GM12878 (cell line): ENCODE data around the gene FAM186B. TPM values are rescaled to one million over a fixed set of nuclear protein-coding genes. Genes with fewer than 3 reads are reported as not detected.

ENCODE experiments used
- BHLHE40 ChIP-seq, 2 experiments: fragments of 450-650 bp in 1 of 2; IDR thresholded peaks; 2 replicates each; pipeline ENCODE4 v1.6.1; 2011 to 2017; ENCODE audit warnings: low read depth in 2 of 2, borderline replicate concordance in 1 of 2, improper control_type of control experiment in 1 of 2, low read length in 1 of 2, mild to moderate bottlenecking in 1 of 2
- BMI1 ChIP-seq: fragments of 450-650 bp; IDR thresholded peaks from 2 replicates; pipeline ENCODE4 v1.6.1; 2016; ENCODE audit warnings: mild to moderate bottlenecking, moderate library complexity, borderline replicate concordance
- EZH2 ChIP-seq: IDR thresholded peaks from 2 replicates; pipeline ENCODE4 v1.6.1; 2012; ENCODE audit warnings: low read depth, mild to moderate bottlenecking, control low read depth, inconsistent platforms, low read length, borderline replicate concordance; ENCODE audit not compliant: control insufficient read depth
- HCFC1 ChIP-seq: fragments of 150-350 bp; IDR thresholded peaks from 2 replicates; pipeline ENCODE4 v1.6.1; 2014; ENCODE audit warnings: low read length
- IKZF1 ChIP-seq: fragments of 450-650 bp; conservative IDR thresholded peaks from 2 replicates; pipeline ENCODE4 v1.6.1; 2017; ENCODE audit warnings: antibody characterized with exemption, mild to moderate bottlenecking
- SMC3 ChIP-seq: IDR thresholded peaks from 2 replicates; pipeline ENCODE4 v1.6.1; 2011; ENCODE audit warnings: low read length, improper control_type of control experiment, borderline replicate concordance
- YBX1 ChIP-seq: fragments of 450-650 bp; IDR thresholded peaks from 2 replicates; pipeline ENCODE4 v1.6.1; 2016; ENCODE audit warnings: antibody characterized with exemption
- YY1 ChIP-seq: IDR thresholded peaks from 2 replicates; pipeline ENCODE4 v1.6.1; 2011; ENCODE audit warnings: low read depth, mild to moderate bottlenecking, low read length
- ZNF384 ChIP-seq: IDR thresholded peaks from 2 replicates; pipeline ENCODE4 v1.6.1; 2012; ENCODE audit warnings: low read depth, mild to moderate bottlenecking, low read length, improper control_type of control experiment, borderline replicate concordance
- polyA plus RNA-seq, 11 experiments: library from polyadenylated mRNA; depleted of rRNA in 4 of 11; unstranded in 6 of 11; stranded (reverse) in 5 of 11; fragments of >200 nt; fragmentation: Nextera tagmentation in 4 of 11; fragmentation: Illumina TruSeq in 1 of 11; extraction: Ambion mirVana in 4 of 11; extraction: Trizol in 1 of 11; gene quantifications; 1 replicate in 1 of 11; 2 replicates in 10 of 11; pipeline versions ENCODE4 v1.2.1 to v1.2.3, GENCODE V29; 2011 to 2016; ENCODE audit warnings: inconsistent platforms in 2 of 11, missing spikeins in 2 of 11, low read depth in 1 of 11
- small RNA-seq: library from RNA; depleted of rRNA; stranded (forward); fragments of <200 nt; gene quantifications from one replicate; pipeline ENCODE3, GENCODE V24; 2014
- total RNA-seq, 4 experiments: library from RNA; depleted of rRNA in 3 of 4; stranded (reverse); fragments of >200 nt in 3 of 4; fragmentation: Illumina TruSeq in 1 of 4; extraction: Trizol in 1 of 4; gene quantifications; 2 replicates each; pipeline versions ENCODE4 v1.2.1 to v1.2.3, GENCODE V29; 2013 to 2021
- TF ChIP-seq, protein P1 (sequence below): fragments of 450-650 bp; formaldehyde crosslinking; IDR thresholded peaks from 2 replicates; pipeline ENCODE4 v1.4.0; 2022; ENCODE audit warnings: mild to moderate bottlenecking, moderate library complexity

Gene FAM186B
- total and polyA plus RNA-seq, 10 of the 15 experiments (the other 5 are each of a cell fraction or from before 2014, with no cell fraction given), result 0.13 to 0.79 (median 0.51) TPM

DNA sequence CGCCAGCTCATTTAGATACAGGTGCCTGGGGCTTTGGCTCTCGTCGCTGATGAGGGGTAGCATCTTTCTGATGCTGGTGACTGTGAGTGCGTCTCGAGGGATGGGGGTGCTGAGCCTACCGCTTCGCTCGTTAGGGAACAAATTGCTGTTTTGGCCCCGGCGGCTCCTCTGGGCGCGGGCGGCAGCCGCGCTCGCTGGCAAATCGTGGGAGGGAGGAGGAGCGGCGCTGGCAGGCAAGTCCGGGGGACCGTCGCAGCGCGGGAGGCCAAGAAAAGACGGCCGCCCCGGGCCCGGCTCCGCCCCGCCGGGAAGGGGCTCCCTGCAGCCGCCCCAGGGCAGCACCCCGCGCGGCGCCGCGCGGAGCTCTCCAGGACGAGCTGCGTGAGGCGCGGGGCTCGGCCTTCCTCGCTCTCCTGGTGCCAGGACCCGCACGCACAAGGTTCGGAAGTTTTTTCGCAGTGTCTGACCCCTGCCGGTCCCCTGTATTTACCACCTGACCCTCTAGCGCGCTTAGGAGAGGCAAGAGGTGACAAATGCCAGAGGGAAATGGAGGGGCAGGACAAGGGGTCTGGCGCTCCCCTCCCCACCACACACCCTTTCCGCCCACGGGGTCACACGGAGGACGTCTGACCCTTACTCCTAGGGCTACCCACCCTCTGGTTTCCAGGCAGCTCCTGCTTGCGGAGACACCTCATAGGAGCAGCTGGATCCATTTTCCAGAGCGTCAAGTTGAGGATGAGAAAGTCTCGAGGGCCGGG lies 67.5 kb downstream of the FAM186B start (continued):
- no peak for TF ChIP-seq HCFC1
- TF ChIP-seq EZH2, result 0 out of 2 replicates have a peak, but pooled peaks have one; percentile 63
- TF ChIP-seq, protein P1, sequence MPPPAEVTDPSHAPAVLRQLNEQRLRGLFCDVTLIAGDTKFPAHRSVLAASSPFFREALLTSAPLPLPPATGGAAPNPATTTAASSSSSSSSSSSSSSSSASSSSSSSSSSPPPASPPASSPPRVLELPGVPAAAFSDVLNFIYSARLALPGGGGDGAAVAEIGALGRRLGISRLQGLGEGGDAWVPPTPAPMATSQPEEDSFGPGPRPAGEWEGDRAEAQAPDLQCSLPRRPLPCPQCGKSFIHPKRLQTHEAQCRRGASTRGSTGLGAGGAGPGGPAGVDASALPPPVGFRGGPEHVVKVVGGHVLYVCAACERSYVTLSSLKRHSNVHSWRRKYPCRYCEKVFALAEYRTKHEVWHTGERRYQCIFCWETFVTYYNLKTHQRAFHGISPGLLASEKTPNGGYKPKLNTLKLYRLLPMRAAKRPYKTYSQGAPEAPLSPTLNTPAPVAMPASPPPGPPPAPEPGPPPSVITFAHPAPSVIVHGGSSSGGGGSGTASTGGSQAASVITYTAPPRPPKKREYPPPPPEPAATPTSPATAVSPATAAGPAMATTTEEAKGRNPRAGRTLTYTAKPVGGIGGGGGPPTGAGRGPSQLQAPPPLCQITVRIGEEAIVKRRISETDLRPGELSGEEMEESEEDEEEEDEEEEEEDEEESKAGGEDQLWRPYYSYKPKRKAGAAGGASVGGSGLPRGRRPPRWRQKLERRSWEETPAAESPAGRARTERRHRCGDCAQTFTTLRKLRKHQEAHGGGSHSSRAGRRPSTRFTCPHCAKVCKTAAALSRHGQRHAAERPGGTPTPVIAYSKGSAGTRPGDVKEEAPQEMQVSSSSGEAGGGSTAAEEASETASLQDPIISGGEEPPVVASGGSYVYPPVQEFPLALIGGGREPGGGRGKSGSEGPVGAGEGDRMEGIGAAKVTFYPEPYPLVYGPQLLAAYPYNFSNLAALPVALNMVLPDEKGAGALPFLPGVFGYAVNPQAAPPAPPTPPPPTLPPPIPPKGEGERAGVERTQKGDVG (CRISPR knock-in tag), result no peak
- TF ChIP-seq BHLHE40 (IDR thresholded peaks at IDR 0.05; ENCODE audit: borderline replicate concordance in 1 of 2, low read depth in 2 of 2, low read length in 1 of 2), result no peak
- no peak for TF ChIP-seq SMC3
- no peak for TF ChIP-seq ZNF384
- no peak for TF ChIP-seq YY1
- no peak for TF ChIP-seq BMI1
- 0 out of 2 replicates have a peak, but pooled peaks have one; percentile 30 for TF ChIP-seq IKZF1
- TF ChIP-seq YBX1, result no peak

Small RNA genes lying within 50 kb of the gene (small RNA-seq; reads per million reads assigned to genes)
- not detected for gene HIGD1AP9
- not detected for gene POLR2KP1
- gene RNU6-834P, result not detected

Other genes with a start within 250 kb of the FAM186B start
Only the 7 nearest of the 8 such genes appear.
- 0.11 and 0.45 TPM in 2 replicates for gene KCNH3, start 66.6 kb downstream of the FAM186B start, total RNA-seq (2014; rRNA removed)
- 0.05 TPM in 1 of 2 replicates, not detected in the other for gene KCNH3, start 66.6 kb downstream of the FAM186B start, total RNA-seq (2014; rRNA removed; fragmentation: Illumina TruSeq; extraction: Trizol)
- 0.08 and 0.29 TPM in 2 replicates for gene KCNH3, start 66.6 kb downstream of the FAM186B start, total RNA-seq (2021)
- gene KCNH3, start 66.6 kb downstream of the FAM186B start, polyA plus RNA-seq (2011; rRNA removed), result 0.03 TPM in 1 of 2 replicates, not detected in the other
- gene KCNH3, start 66.6 kb downstream of the FAM186B start, polyA plus RNA-seq (2014; fragmentation: Illumina TruSeq; extraction: Trizol), result 0.04 TPM in 1 of 2 replicates, not detected in the other
- not detected for gene KCNH3, start 66.6 kb downstream of the FAM186B start, polyA plus RNA-seq (2014; fragmentation: Nextera tagmentation; extraction: Ambion mirVana)
- gene KCNH3, start 66.6 kb downstream of the FAM186B start, polyA plus RNA-seq (2014; rRNA removed), result 0.26 and 0.49 TPM in 2 replicates
- gene KCNH3, start 66.6 kb downstream of the FAM186B start, polyA plus RNA-seq (2016; fragmentation: Nextera tagmentation; extraction: Ambion mirVana), result not detected
- gene MCRS1, start 37.5 kb downstream of the FAM186B start, total RNA-seq (2014; rRNA removed), result 59.2 and 62.7 TPM in 2 replicates
- 45.3 and 49.5 TPM in 2 replicates for gene MCRS1, start 37.5 kb downstream of the FAM186B start, total RNA-seq (2014; rRNA removed; fragmentation: Illumina TruSeq; extraction: Trizol)
- 63.0 and 67.9 TPM in 2 replicates for gene MCRS1, start 37.5 kb downstream of the FAM186B start, total RNA-seq (2021)
- gene MCRS1, start 37.5 kb downstream of the FAM186B start, polyA plus RNA-seq (2011; rRNA removed), result 26.1 and 44.8 TPM in 2 replicates
- 17.2 and 46.9 TPM in 2 replicates for gene MCRS1, start 37.5 kb downstream of the FAM186B start, polyA plus RNA-seq (2014; fragmentation: Illumina TruSeq; extraction: Trizol)
- gene MCRS1, start 37.5 kb downstream of the FAM186B start, polyA plus RNA-seq (2014; fragmentation: Nextera tagmentation; extraction: Ambion mirVana), result 10 to 100 TPM; 34.3 to 52.4 TPM
- gene MCRS1, start 37.5 kb downstream of the FAM186B start, polyA plus RNA-seq (2014; rRNA removed), result 76.7 and 78.4 TPM in 2 replicates
- 10 to 100 TPM; 75.2 to 82.8 TPM for gene MCRS1, start 37.5 kb downstream of the FAM186B start, polyA plus RNA-seq (2016; fragmentation: Nextera tagmentation; extraction: Ambion mirVana)
- gene PRPF40B, start 17.9 kb upstream of the FAM186B start, total RNA-seq (2014; rRNA removed), result 7.2 and 7.7 TPM in 2 replicates
- gene PRPF40B, start 17.9 kb upstream of the FAM186B start, total RNA-seq (2014; rRNA removed; fragmentation: Illumina TruSeq; extraction: Trizol), result 6.9 and 7.1 TPM in 2 replicates
- 12.9 and 13.2 TPM in 2 replicates for gene PRPF40B, start 17.9 kb upstream of the FAM186B start, total RNA-seq (2021)
- gene PRPF40B, start 17.9 kb upstream of the FAM186B start, polyA plus RNA-seq (2011; rRNA removed), result 3.2 and 6.1 TPM in 2 replicates
- 3.2 and 6.7 TPM in 2 replicates for gene PRPF40B, start 17.9 kb upstream of the FAM186B start, polyA plus RNA-seq (2014; fragmentation: Illumina TruSeq; extraction: Trizol)
- gene PRPF40B, start 17.9 kb upstream of the FAM186B start, polyA plus RNA-seq (2014; fragmentation: Nextera tagmentation; extraction: Ambion mirVana), result 1 to 10 TPM in 1 of 2 experiments, under 1 TPM in 1; 0.31 to 1.2 TPM
- 8.5 and 11.0 TPM in 2 replicates for gene PRPF40B, start 17.9 kb upstream of the FAM186B start, polyA plus RNA-seq (2014; rRNA removed)
- gene PRPF40B, start 17.9 kb upstream of the FAM186B start, polyA plus RNA-seq (2016; fragmentation: Nextera tagmentation; extraction: Ambion mirVana), result 10 to 100 TPM; 16.3 to 17.9 TPM
- gene FMNL3, start 101.8 kb upstream of the FAM186B start, total RNA-seq (2014; rRNA removed), result 44.1 and 46.8 TPM in 2 replicates
- 29.1 and 29.2 TPM in 2 replicates for gene FMNL3, start 101.8 kb upstream of the FAM186B start, total RNA-seq (2014; rRNA removed; fragmentation: Illumina TruSeq; extraction: Trizol)
- 60.5 and 64.9 TPM in 2 replicates for gene FMNL3, start 101.8 kb upstream of the FAM186B start, total RNA-seq (2021)
- 40.6 and 47.6 TPM in 2 replicates for gene FMNL3, start 101.8 kb upstream of the FAM186B start, polyA plus RNA-seq (2011; rRNA removed)
- 35.3 and 40.6 TPM in 2 replicates for gene FMNL3, start 101.8 kb upstream of the FAM186B start, polyA plus RNA-seq (2014; fragmentation: Illumina TruSeq; extraction: Trizol)
- 1 to 10 TPM; 3.0 to 5.3 TPM for gene FMNL3, start 101.8 kb upstream of the FAM186B start, polyA plus RNA-seq (2014; fragmentation: Nextera tagmentation; extraction: Ambion mirVana)
- gene FMNL3, start 101.8 kb upstream of the FAM186B start, polyA plus RNA-seq (2014; rRNA removed), result 32.6 and 35.0 TPM in 2 replicates
- gene FMNL3, start 101.8 kb upstream of the FAM186B start, polyA plus RNA-seq (2016; fragmentation: Nextera tagmentation; extraction: Ambion mirVana), result 10 to 100 TPM; 15.1 to 15.7 TPM
- gene TMBIM6, start 135.9 kb upstream of the FAM186B start, total RNA-seq (2014; rRNA removed), result 231 and 268 TPM in 2 replicates
- 221 and 224 TPM in 2 replicates for gene TMBIM6, start 135.9 kb upstream of the FAM186B start, total RNA-seq (2014; rRNA removed; fragmentation: Illumina TruSeq; extraction: Trizol)
- 302 and 306 TPM in 2 replicates for gene TMBIM6, start 135.9 kb upstream of the FAM186B start, total RNA-seq (2021)
- 505 and 603 TPM in 2 replicates for gene TMBIM6, start 135.9 kb upstream of the FAM186B start, polyA plus RNA-seq (2011; rRNA removed)
- 308 and 371 TPM in 2 replicates for gene TMBIM6, start 135.9 kb upstream of the FAM186B start, polyA plus RNA-seq (2014; fragmentation: Illumina TruSeq; extraction: Trizol)
- 1,000 to 10,000 TPM in 1 of 2 experiments, 100 to 1,000 TPM in 1; 853 to 1,192 TPM for gene TMBIM6, start 135.9 kb upstream of the FAM186B start, polyA plus RNA-seq (2014; fragmentation: Nextera tagmentation; extraction: Ambion mirVana)
- 220 and 242 TPM in 2 replicates for gene TMBIM6, start 135.9 kb upstream of the FAM186B start, polyA plus RNA-seq (2014; rRNA removed)
- 100 to 1,000 TPM; 451 to 455 TPM for gene TMBIM6, start 135.9 kb upstream of the FAM186B start, polyA plus RNA-seq (2016; fragmentation: Nextera tagmentation; extraction: Ambion mirVana)
- gene NCKAP5L, start 222.8 kb upstream of the FAM186B start, total RNA-seq (2014; rRNA removed), result 8.2 TPM in 2 replicates
- gene NCKAP5L, start 222.8 kb upstream of the FAM186B start, total RNA-seq (2014; rRNA removed; fragmentation: Illumina TruSeq; extraction: Trizol), result 4.3 and 4.4 TPM in 2 replicates
- 14.8 and 15.8 TPM in 2 replicates for gene NCKAP5L, start 222.8 kb upstream of the FAM186B start, total RNA-seq (2021)
- 2.1 and 3.1 TPM in 2 replicates for gene NCKAP5L, start 222.8 kb upstream of the FAM186B start, polyA plus RNA-seq (2011; rRNA removed)
- gene NCKAP5L, start 222.8 kb upstream of the FAM186B start, polyA plus RNA-seq (2014; fragmentation: Illumina TruSeq; extraction: Trizol), result 1.1 and 3.4 TPM in 2 replicates
- under 1 TPM; 0.03 to 0.16 TPM for gene NCKAP5L, start 222.8 kb upstream of the FAM186B start, polyA plus RNA-seq (2014; fragmentation: Nextera tagmentation; extraction: Ambion mirVana)
- 8.1 and 10.7 TPM in 2 replicates for gene NCKAP5L, start 222.8 kb upstream of the FAM186B start, polyA plus RNA-seq (2014; rRNA removed)
- gene NCKAP5L, start 222.8 kb upstream of the FAM186B start, polyA plus RNA-seq (2016; fragmentation: Nextera tagmentation; extraction: Ambion mirVana), result 1 to 10 TPM; 4.4 to 5.5 TPM
- 5.8 and 6.0 TPM in 2 replicates for gene BCDIN3D, start 237.5 kb upstream of the FAM186B start, total RNA-seq (2014; rRNA removed)
- gene BCDIN3D, start 237.5 kb upstream of the FAM186B start, total RNA-seq (2014; rRNA removed; fragmentation: Illumina TruSeq; extraction: Trizol), result 6.2 and 6.4 TPM in 2 replicates
- gene BCDIN3D, start 237.5 kb upstream of the FAM186B start, total RNA-seq (2021), result 5.6 and 7.1 TPM in 2 replicates
- 3.7 and 4.1 TPM in 2 replicates for gene BCDIN3D, start 237.5 kb upstream of the FAM186B start, polyA plus RNA-seq (2011; rRNA removed)
- gene BCDIN3D, start 237.5 kb upstream of the FAM186B start, polyA plus RNA-seq (2014; fragmentation: Illumina TruSeq; extraction: Trizol), result 6.7 and 7.8 TPM in 2 replicates
- gene BCDIN3D, start 237.5 kb upstream of the FAM186B start, polyA plus RNA-seq (2014; fragmentation: Nextera tagmentation; extraction: Ambion mirVana), result 1 to 10 TPM; 5.5 to 6.3 TPM
- 4.7 and 7.2 TPM in 2 replicates for gene BCDIN3D, start 237.5 kb upstream of the FAM186B start, polyA plus RNA-seq (2014; rRNA removed)
- gene BCDIN3D, start 237.5 kb upstream of the FAM186B start, polyA plus RNA-seq (2016; fragmentation: Nextera tagmentation; extraction: Ambion mirVana), result 1 to 10 TPM; 6.5 to 6.8 TPM